Lower leg skin (tissue), 3 donors: ENCODE measurements around the gene ELN.

Experiments
- CTCF ChIP-seq, 3 donors: fragments of 450-650 bp; IDR thresholded peaks; one replicate each; pipeline ENCODE4 v1.5.1; 2016; ENCODE audit warnings: antibody characterized with exemption in 3 of 3, mild to moderate bottlenecking in 3 of 3, moderate library complexity in 2 of 3
- POLR2A ChIP-seq, 2 donors: fragments of 450-650 bp; IDR thresholded peaks; one replicate each; pipeline ENCODE4 v1.6.1; 2016 to 2017; ENCODE audit warnings: antibody characterized with exemption in 2 of 2, mild to moderate bottlenecking in 1 of 2, moderate library complexity in 1 of 2

- TF ChIP-seq POLR2A (IDR thresholded peaks at IDR 0.05) (no peak), CTCF (IDR thresholded peaks at IDR 0.05) (no peak)
Observed at GRCh38 chr7:74092321-74092963, 64.5 kb downstream of the ELN start.
